ENCODE results near the gene FOXP3.

Gene FOXP3

DNA sequence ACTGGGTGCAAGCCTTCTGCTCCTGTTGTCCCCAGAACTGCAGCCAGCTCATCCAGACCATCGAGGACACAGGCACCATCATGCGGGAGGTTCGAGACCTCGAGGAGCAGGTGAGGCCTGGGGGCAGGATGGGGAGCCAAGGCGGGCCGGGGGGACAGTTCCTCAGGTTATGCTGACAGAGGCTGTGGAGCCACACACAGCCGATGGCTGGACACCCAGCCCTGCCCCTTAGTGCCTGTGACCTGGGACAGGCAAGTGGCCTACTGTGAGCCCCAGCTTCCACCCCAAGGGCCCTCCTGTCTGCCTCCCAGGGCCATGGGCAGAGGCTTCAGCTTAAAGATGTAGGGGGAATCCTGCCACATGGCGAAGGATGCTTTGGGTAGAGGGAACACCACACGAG is 14.9 kb downstream of the FOXP3 start:
- DNase-seq (ENCODE audit: low read depth in 2 of 2, low spot score in 1 of 2) = no peak

DNA sequence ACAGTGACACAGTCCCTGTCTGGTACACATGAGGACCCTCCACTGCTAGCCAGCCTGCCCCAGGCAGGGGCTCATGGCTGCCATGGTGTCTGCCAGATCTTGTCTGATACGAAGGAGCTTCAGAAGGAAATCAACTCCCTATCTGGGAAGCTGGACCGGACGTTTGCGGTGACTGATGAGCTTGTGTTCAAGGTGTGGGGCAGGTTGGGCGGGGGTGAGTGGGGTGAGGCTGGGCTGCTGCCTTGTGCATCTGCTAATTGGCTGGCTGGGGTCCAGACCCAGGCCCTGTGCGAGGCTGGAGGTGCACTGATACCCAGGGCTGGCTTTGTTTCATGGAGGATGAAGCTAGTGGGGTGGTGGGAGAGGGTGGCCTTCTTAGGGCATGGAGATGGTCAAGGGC is 15.4 kb downstream of the FOXP3 start:
- no peak for DNase-seq (ENCODE audit: low read depth in 2 of 2, low spot score in 1 of 2)

GRCh38 chrX:49247916-49248811 is 16.3 kb downstream of the FOXP3 start:
- no peak for DNase-seq (ENCODE audit: low read depth in 2 of 2, low spot score in 1 of 2)

- no peak for DNase-seq (ENCODE audit: low read depth in 2 of 2, low spot score in 1 of 2)
These were observed 17.2 kb downstream of the FOXP3 start for GRCh38 chrX:49247346-49247745.

DNA sequence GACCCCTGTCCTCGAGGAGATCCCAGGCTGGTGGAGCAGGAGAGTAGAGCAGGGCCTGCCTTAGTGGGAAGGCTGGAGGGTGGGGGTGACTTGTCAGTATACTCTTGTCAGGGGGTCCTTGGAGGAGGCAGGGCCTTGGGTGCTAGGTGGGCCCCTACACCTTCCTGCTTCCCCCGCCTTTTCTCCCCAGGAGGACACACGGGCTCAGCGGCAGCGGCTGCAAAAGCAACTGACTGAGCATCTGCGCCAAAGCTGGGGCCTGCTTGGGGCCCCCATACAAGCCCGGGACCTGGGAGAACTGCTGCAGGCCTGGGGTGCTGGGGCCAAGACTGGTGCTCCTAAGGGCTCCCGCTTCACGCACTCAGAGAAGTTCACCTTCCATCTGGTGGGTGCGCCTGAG is 18.0 kb downstream of the FOXP3 start:
- DNase-seq (ENCODE audit: low read depth in 2 of 2, low spot score in 1 of 2) = no peak

DNA sequence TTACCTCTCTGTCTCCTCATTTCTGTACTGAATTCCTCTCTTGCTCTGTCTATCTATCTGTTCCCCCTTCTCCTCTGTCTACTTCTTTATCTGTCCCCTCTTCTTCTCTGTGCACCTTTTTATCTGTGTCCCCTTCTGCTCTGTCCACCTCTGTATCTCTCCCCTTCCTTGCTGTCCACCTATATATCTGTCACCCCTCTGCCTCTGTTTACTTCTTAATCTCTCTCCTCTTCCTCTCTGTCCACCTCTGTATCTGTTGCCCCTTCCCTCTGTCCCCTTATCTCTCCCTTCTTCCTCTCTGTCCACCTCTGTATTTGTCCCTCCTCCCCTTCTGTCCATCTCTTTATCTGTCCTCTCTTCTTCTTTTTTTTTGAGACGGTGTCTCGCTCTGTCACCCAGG is 20.3 kb downstream of the FOXP3 start:
- no peak for DNase-seq (ENCODE audit: low read depth in 2 of 2, low spot score in 1 of 2)

GRCh38 chrX:49243166-49243565 is 21.3 kb downstream of the FOXP3 start:
- DNase-seq (ENCODE audit: low read depth in 2 of 2, low spot score in 1 of 2) = no peak

- DNase-seq (ENCODE audit: low read depth in 2 of 2, low spot score in 1 of 2) = no peak
These were observed 21.9 kb downstream of the FOXP3 start for GRCh38 chrX:49242545-49243066.

GRCh38 chrX:49238735-49239134 is 25.8 kb downstream of the FOXP3 start:
- no peak for DNase-seq (ENCODE audit: low read depth in 2 of 2, low spot score in 1 of 2)

- no peak for DNase-seq (ENCODE audit: low read depth in 2 of 2, low spot score in 1 of 2)
These were observed 27.4 kb downstream of the FOXP3 start for GRCh38 chrX:49237060-49237459.

- no peak for DNase-seq (ENCODE audit: low read depth in 2 of 2, low spot score in 1 of 2)
These were observed 30.5 kb downstream of the FOXP3 start for GRCh38 chrX:49233887-49234555.

DNA sequence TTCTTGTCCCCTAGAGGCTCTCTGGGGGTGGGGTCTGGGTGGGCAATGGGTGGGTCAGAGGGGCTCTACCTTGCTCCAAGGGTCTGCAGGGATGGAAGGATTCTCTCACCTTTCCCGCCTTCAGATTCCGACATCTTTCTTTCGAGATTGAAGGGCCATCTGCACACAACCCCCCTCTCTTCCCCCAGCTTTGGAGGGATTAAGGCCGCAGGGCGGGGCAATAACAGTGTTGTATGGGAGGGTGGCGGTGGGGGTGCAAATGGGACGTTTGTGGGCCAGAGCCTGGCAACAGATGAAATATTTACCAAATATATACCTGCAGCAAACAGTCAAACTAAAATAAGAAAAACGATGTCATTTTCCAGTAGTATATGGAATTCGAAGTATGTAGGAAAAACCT is 31.3 kb downstream of the FOXP3 start, which contains the start of gene CACNA1F:
CACNA1F (minus strand) TSS at position 165 of the 400 bp plus-strand sequence; CDS start at position 134, 31 bp downstream.
- no peak for DNase-seq (ENCODE audit: low read depth in 2 of 2, low spot score in 1 of 2)

DNA sequence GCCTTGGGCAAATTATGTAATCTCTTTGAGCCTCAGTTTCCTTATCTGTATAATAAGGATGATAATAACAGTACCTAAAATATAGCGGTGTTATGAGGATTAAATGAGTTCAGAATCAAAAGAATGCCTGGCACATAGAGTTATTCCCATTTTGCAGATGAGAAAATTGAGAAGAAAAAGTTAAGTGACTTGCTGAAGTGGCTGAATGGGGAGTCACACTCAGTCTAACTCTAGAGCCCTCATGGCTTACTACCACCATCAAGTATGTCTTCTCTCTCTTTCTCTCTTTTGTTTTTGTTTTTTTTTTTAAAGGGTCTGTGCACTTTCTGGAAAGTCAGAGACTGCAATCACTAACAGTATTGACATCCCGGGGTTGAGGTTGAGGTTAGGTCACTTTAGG is 32.0 kb downstream of the FOXP3 start:
- DNase-seq (ENCODE audit: low read depth in 2 of 2, low spot score in 1 of 2) = no peak

- DNase-seq (ENCODE audit: low read depth in 2 of 2, low spot score in 1 of 2) = no peak
These were observed 33.0 kb downstream of the FOXP3 start for GRCh38 chrX:49231333-49232000.

GRCh38 chrX:49230500-49231232 is 33.8 kb downstream of the FOXP3 start:
- peak; percentile 15 to 16 for DNase-seq (ENCODE audit: low read depth in 2 of 2, low spot score in 1 of 2)

DNA sequence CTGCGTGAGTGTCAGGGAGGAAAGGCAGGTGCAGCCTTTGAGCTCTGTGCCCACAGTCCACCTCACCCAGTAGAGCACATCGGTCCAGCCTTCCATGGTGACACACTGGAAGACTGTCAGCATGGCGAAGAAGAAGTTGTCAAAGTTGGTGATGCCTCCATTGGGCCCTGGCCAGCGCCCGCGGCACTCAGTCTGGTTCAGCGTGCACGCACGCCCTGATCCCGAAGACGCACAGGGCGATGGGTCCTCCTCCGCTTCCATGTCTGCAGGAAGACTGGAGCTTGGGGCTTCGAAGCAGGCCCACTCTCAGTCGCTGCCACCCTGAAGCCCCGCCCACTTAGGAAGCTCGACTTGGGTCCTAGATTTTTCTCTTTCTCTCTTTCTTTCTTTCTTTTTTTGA is 36.3 kb downstream of the FOXP3 start:
- DNase-seq (ENCODE audit: low read depth in 2 of 2, low spot score in 1 of 2) = no peak

GRCh38 chrX:49227726-49228125 is 36.8 kb downstream of the FOXP3 start:
- no peak for DNase-seq (ENCODE audit: low read depth in 2 of 2, low spot score in 1 of 2)

DNA sequence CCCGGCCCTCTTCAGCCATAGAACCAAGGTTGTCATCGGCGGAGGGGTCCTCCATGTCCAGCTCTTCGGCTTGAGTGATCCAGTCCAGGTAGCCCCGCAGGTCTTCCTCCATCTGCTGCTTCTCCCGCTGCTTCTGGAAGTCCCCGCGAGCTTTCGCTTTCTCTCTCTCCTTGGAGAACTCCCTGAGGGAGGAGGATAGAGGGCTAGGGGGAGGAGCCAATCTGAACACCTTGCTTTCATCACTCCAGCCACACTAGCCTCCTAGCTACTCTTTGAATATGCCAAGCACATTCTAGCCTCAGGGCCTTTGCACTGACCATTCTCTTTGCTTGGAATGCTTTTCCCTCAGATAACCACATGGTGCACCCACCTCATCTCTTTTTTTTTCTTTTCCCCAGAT is 37.6 kb downstream of the FOXP3 start:
- DNase-seq (ENCODE audit: low read depth in 2 of 2, low spot score in 1 of 2) = no peak

GRCh38 chrX:49225858-49226257 is 38.7 kb downstream of the FOXP3 start:
- no peak for DNase-seq (ENCODE audit: low read depth in 2 of 2, low spot score in 1 of 2)

DNA sequence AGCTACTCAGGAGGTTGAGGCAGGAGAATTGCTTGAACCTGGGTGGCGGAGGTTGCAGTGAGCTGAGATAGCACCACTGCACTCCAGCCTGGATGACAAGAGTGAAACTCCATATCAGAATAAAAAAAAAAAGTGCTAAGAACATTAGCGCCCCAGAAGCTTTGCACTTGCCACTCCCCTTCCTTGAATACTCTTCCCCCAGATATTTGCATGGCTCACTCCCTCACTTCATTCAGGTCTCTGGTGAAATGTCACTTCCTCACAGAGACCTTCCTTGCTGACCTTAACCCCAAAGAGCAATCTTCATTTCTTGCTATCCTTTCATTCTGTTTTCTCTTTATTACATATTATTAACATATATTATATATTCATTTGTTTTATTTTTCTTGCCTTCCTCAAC is 42.6 kb downstream of the FOXP3 start:
- DNase-seq (ENCODE audit: low read depth in 2 of 2, low spot score in 1 of 2) = no peak

- no peak for DNase-seq (ENCODE audit: low read depth in 2 of 2, low spot score in 1 of 2)
These were observed 44.4 kb downstream of the FOXP3 start for GRCh38 chrX:49220100-49220499.

Measured in stimulated activated CD8-positive, alpha-beta memory T cell treated with anti-CD3 and anti-CD28 coated beads, Interleukin-4, amount 100 ng/mL, for 1 hour (primary cell).